T-helper 2 cell treated with Interferon-gamma antibody and Interleukin-4, amounts not matched to agents 100 ng/mL and 5 ng/mL, for 36 hours (primary cell): ENCODE measurements around the gene VWF. TPM values are rescaled to one million over a fixed set of nuclear protein-coding genes. Genes with fewer than 3 reads are reported as not detected.
"Not testable (repeated sequence)": the region's sequence is repeated elsewhere in the genome, so short reads cannot be mapped to it uniquely, and the experiment has no call there.

Experiments used
- intact Hi-C: fragments of 100-400 bp; cut with micrococcal nuclease; formaldehyde crosslinking; loops from one replicate; pipeline ENCODE4 v1.15.1; 2023
- total RNA-seq: library from RNA; stranded (reverse); gene quantifications from 2 replicates; pipeline ENCODE4 v1.2.3, GENCODE V29; 2022

VWF gene
- total RNA-seq = 0.02 TPM in 2 replicates

GRCh38 chr12:6124411-6125309, at the start of gene VWF:
TSS of gene VWF (minus strand) at chr12:6124670. CDS start at chr12:6123196, 1,474 bp downstream.
- intact Hi-C loops = no loop called here

GRCh38 chr12:6172862-6173261, 48.4 kb upstream of the VWF start:
- intact Hi-C loops = no loop called here

GRCh38 chr12:6172086-6172485, 47.6 kb upstream of the VWF start:
- intact Hi-C loops = no loop called here

GRCh38 chr12:6171409-6172015, 47.0 kb upstream of the VWF start:
- intact Hi-C loops = no loop called here

GRCh38 chr12:6167327-6168280, 43.1 kb upstream of the VWF start:
- intact Hi-C loops = no loop called here

GRCh38 chr12:6166808-6167207, 42.3 kb upstream of the VWF start:
- intact Hi-C loops = no loop called here

GRCh38 chr12:6165395-6165794, 40.9 kb upstream of the VWF start:
- intact Hi-C loops = no loop called here

GRCh38 chr12:6163416-6164060, 39.1 kb upstream of the VWF start:
- intact Hi-C loops = no loop called here

GRCh38 chr12:6161124-6161882, 36.8 kb upstream of the VWF start:
- intact Hi-C loops = no loop called here

GRCh38 chr12:6160049-6160649, 35.7 kb upstream of the VWF start:
- intact Hi-C loops = not testable (repeated sequence)

- intact Hi-C loops = not testable (repeated sequence)
Measured at GRCh38 chr12:6159166-6160011, 34.9 kb upstream of the VWF start.

GRCh38 chr12:6158749-6159148, 34.3 kb upstream of the VWF start:
- intact Hi-C loops = no loop called here

- intact Hi-C loops = no loop called here
Measured at GRCh38 chr12:6158255-6158654, 33.8 kb upstream of the VWF start.

- intact Hi-C loops = no loop called here
Measured at GRCh38 chr12:6157482-6157881, 33.0 kb upstream of the VWF start.

GRCh38 chr12:6154730-6155459, 30.4 kb upstream of the VWF start:
- intact Hi-C loops = no loop called here

GRCh38 chr12:6148722-6149121, 24.3 kb upstream of the VWF start:
- intact Hi-C loops = not testable (repeated sequence)

GRCh38 chr12:6148061-6148460, 23.6 kb upstream of the VWF start:
- intact Hi-C loops = no loop called here

GRCh38 chr12:6146951-6147350, 22.5 kb upstream of the VWF start:
- intact Hi-C loops = no loop called here
